GM23248 (cell line): Measurements from ENCODE around the gene NDE1. TPM values are rescaled to one million over a fixed set of nuclear protein-coding genes. Genes with fewer than 3 reads are reported as not detected.

Experiments used
- DNase-seq: peaks from one replicate; pipeline ENCODE4 v3.0.0-alpha.2; 2015
- H2AFZ ChIP-seq: fragments of 200-600 bp; sonication (generic); 2 replicates; pipeline ENCODE4 v1.6.1; 2016; ENCODE audit warnings: antibody characterized with exemption
- H3F3A ChIP-seq: fragments of 200-600 bp; sonication (generic); 2 replicates; pipeline ENCODE4 v1.6.1; 2016; ENCODE audit warnings: mild to moderate bottlenecking, antibody characterized with exemption, mixed run types; ENCODE audit not compliant: insufficient read depth
- H3K27ac ChIP-seq: fragments of 200-600 bp; sonication (generic); 2 replicates; pipeline ENCODE4 v1.5.1; 2016; ENCODE audit warnings: mild to moderate bottlenecking
- H3K27me3 ChIP-seq: fragments of 200-600 bp; sonication (generic); replicated peaks from 2 replicates; pipeline ENCODE4 v1.6.1; 2016; ENCODE audit warnings: mild to moderate bottlenecking; ENCODE audit not compliant: insufficient read depth
- H3K36me3 ChIP-seq: fragments of 200-600 bp; sonication (generic); 2 replicates; pipeline ENCODE4 v1.6.1; 2016; ENCODE audit warnings: low read depth, mild to moderate bottlenecking
- H3K4me1 ChIP-seq: fragments of 200-600 bp; sonication (generic); 2 replicates; pipeline ENCODE4 v1.6.1; 2016; ENCODE audit warnings: mild to moderate bottlenecking; ENCODE audit not compliant: insufficient read depth
- H3K4me2 ChIP-seq: fragments of 200-600 bp; sonication (generic); one replicate; pipeline ENCODE4 v1.6.1; 2016; ENCODE audit warnings: mild to moderate bottlenecking; ENCODE audit not compliant: unreplicated experiment
- H3K4me3 ChIP-seq: fragments of 200-600 bp; sonication (generic); 2 replicates; pipeline ENCODE4 v1.5.1; 2016; ENCODE audit warnings: mild to moderate bottlenecking
- H3K79me2 ChIP-seq: fragments of 200-600 bp; sonication (generic); 2 replicates; pipeline ENCODE4 v1.6.1; 2016; ENCODE audit warnings: mild to moderate bottlenecking; ENCODE audit not compliant: insufficient read depth
- H3K9ac ChIP-seq: fragments of 200-600 bp; sonication (generic); 2 replicates; pipeline ENCODE4 v1.6.1; 2016; ENCODE audit warnings: mild to moderate bottlenecking
- H3K9me2 ChIP-seq: fragments of 200-600 bp; sonication (generic); 2 replicates; pipeline ENCODE4 v1.6.1; 2016; ENCODE audit warnings: mixed run types, mild to moderate bottlenecking, moderate library complexity; ENCODE audit not compliant: insufficient read depth
- H3K9me3 ChIP-seq: fragments of 200-600 bp; sonication (generic); one replicate; pipeline ENCODE4 v1.6.1; 2017; ENCODE audit warnings: low read depth
- H4K20me1 ChIP-seq: fragments of 200-600 bp; sonication (generic); 2 replicates; pipeline ENCODE4 v1.6.0; 2016; ENCODE audit not compliant: insufficient read depth
- EZH2 ChIP-seq: fragments of 200-600 bp; sonication (generic); IDR thresholded peaks from 2 replicates; pipeline ENCODE4 v1.6.1; 2018; ENCODE audit warnings: antibody characterized with exemption, mild to moderate bottlenecking; ENCODE audit not compliant: insufficient read depth, poor library complexity, severe bottlenecking
- EZH2phosphoT487 ChIP-seq: fragments of 200-600 bp; sonication (generic); IDR thresholded peaks from 2 replicates; pipeline ENCODE4 v1.6.1; 2018; ENCODE audit warnings: antibody characterized with exemption, moderate library complexity, mild to moderate bottlenecking, low read depth; ENCODE audit not compliant: insufficient read depth
- WGBS, 2 experiments: methylation state at CpG; one replicate each; pipeline ENCODE4 v1.1.6; 2015 to 2017; ENCODE audit warnings: low lambda C conversion rate in 2 of 2, low coverage in 1 of 2; ENCODE audit errors: missing lambda C conversion rate in 2 of 2; 5-methylcytosine and 5-hydroxymethylcytosine counted together
- in situ Hi-C: fragments of 300-500 bp; cut with MboI; formaldehyde crosslinking; loops from 2 replicates; pipeline ENCODE4 v1.15.0; 2020
- polyA plus RNA-seq: library from polyadenylated mRNA; unstranded; fragments of >200 nt; fragmentation: Nextera tagmentation; extraction: Ambion mirVana; gene quantifications from 2 replicates; pipeline ENCODE4 v1.2.1, GENCODE V29; 2016
- total RNA-seq: library from RNA; depleted of rRNA; stranded (reverse); fragments of >200 nt; shearing (Covaris generic); gene quantifications from 2 replicates; pipeline ENCODE4 v1.2.3, GENCODE V29; 2014

NDE1 gene
- total and polyA plus RNA-seq, 2 experiments from 2014 or later: 31.2 to 37.8 TPM

DNA sequence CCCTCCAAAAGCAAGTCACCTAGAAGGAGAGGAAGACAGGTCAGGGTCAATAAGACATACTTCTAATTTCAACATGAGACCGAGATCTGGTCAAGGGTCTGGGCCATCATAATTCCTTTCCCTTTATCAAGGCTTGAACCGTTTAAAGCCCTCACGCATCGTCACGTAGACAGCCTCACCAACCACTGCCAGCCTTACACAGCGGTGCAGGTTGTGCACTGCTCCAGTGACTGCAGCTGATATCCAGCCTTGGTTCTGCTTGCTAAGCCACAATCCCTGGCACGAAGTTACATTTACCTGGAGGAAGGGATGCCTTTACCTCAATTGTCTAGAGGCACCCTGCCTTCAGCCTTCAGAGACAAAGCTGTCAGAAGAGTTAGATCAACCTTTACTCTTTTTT, 121.6 kb downstream of the NDE1 start:
- Histone ChIP-seq H3K27me3 (peaks cover 17% of the 10 kb centered on the region), H3F3A (no peaks in the 10 kb centered on the region), H3K9me3 (no peaks in the 10 kb centered on the region), H3K79me2 (no peaks in the 10 kb centered on the region), H4K20me1 (no peaks in the 10 kb centered on the region), H3K27ac (no peak overlapping the region), H3K9me2 (no peaks in the 10 kb centered on the region), H2AFZ (no peak overlapping the region), H3K4me1 (no peaks in the 10 kb centered on the region), H3K36me3 (no peaks in the 10 kb centered on the region), H3K9ac (no peak overlapping the region), H3K4me2 (no peak overlapping the region), H3K4me3 (no peak overlapping the region)
- in situ Hi-C loops: loop anchor here (10.0 kb wide), 1 partner anchor 353 kb away; no protein-coding TSS in a partner anchor
- no peak for DNase-seq
- TF ChIP-seq EZH2phosphoT487: no peak
- no peak for TF ChIP-seq EZH2
- 81 to 87% methylated on average over 7 of the region's 7 CpGs for WGBS, 2 experiments

DNA sequence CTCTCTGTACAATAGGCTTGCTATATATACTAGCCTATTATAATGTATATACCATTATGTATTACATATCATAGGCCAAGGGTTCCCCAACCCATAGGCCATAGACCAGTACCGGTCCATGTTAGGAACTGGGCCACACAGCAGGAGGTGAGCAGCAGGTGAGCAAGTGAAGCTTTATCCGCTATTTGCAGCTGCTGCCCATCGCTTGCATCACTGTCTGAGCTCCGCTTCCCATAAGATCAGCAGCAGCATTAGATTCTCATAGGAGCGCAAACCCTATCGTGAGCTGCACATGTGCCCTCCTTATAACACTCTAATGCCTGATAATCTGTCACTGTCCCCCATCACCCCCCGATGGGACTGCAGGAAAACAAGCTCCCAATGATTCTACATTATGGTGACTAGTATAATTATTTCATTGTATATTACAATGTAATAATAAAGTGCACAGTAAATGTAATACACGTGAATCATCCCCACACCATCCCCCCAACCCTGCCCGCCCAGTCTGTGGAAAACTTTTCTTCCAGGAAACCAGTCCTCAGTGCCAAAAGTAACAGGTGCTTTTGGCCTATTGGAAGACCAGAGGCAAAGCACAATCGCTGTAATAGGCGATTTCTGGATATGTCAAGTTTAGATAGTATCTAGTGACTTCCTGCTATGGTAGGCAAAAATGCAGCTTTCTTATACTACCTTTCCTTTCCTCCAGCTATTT, 122.7 kb downstream of the NDE1 start:
- peaks cover 20% of the 10 kb centered on the region for H3K27me3 ChIP-seq
- H3K9me3 ChIP-seq: no peaks in the 10 kb centered on the region
- WGBS, 2 experiments: 75 to 78% methylated on average over 11 of the region's 11 CpGs
- no peak overlapping the region for H3K27ac ChIP-seq
- no peaks in the 10 kb centered on the region for H4K20me1 ChIP-seq
- no peaks in the 10 kb centered on the region for H3K79me2 ChIP-seq
- no peaks in the 10 kb centered on the region for H3K9me2 ChIP-seq
- H3F3A ChIP-seq: no peaks in the 10 kb centered on the region
- H3K4me3 ChIP-seq: no peak overlapping the region
- H3K4me1 ChIP-seq: no peaks in the 10 kb centered on the region
- in situ Hi-C loops: loop anchor here (10.0 kb wide), 1 partner anchor 352 kb away; no protein-coding TSS in a partner anchor
- no peak overlapping the region for H3K4me2 ChIP-seq
- H3K9ac ChIP-seq: no peak overlapping the region
- TF ChIP-seq EZH2phosphoT487 (no peak), EZH2 (no peak)
- no peaks in the 10 kb centered on the region for H3K36me3 ChIP-seq
- DNase-seq: no peak
- H2AFZ ChIP-seq: no peak overlapping the region

DNA sequence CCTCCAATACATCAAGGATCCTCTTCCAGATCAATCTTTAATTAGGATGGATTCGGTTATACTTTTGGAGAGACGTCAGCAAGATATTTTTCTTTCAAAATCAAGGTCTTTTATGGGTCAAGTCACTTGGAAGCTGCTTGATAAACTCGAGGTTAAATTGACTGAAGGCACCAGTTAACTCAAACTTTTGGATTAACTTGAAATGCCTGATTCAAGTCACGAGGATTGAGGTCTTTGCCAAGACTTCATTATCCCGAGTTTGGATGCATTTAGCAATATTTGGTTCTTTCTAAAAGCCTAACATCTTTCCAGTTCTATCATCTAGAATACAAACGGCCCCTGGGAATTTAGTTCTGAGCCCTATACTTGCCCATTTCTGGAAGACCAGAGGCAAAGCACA, 123.9 kb downstream of the NDE1 start:
- H3K4me2 ChIP-seq: no peak overlapping the region
- no peaks in the 10 kb centered on the region for H3K36me3 ChIP-seq
- no peaks in the 10 kb centered on the region for H3K9me3 ChIP-seq
- peaks cover 20% of the 10 kb centered on the region for H3K27me3 ChIP-seq
- WGBS, 2 experiments: 8 to 13% methylated on average over 6 of the region's 6 CpGs
- no peaks in the 10 kb centered on the region for H3K79me2 ChIP-seq
- H3F3A ChIP-seq: no peaks in the 10 kb centered on the region
- no peak overlapping the region for H3K9ac ChIP-seq
- H2AFZ ChIP-seq: no peak overlapping the region
- H3K4me3 ChIP-seq: no peak overlapping the region
- H3K4me1 ChIP-seq: no peaks in the 10 kb centered on the region
- DNase-seq: no peak
- H3K9me2 ChIP-seq: no peaks in the 10 kb centered on the region
- no peaks in the 10 kb centered on the region for H4K20me1 ChIP-seq
- in situ Hi-C loops: loop anchor here (10.0 kb wide), 1 partner anchor 351 kb away; no protein-coding TSS in a partner anchor
- TF ChIP-seq EZH2 (no peak), EZH2phosphoT487 (no peak)
- H3K27ac ChIP-seq: no peak overlapping the region

DNA sequence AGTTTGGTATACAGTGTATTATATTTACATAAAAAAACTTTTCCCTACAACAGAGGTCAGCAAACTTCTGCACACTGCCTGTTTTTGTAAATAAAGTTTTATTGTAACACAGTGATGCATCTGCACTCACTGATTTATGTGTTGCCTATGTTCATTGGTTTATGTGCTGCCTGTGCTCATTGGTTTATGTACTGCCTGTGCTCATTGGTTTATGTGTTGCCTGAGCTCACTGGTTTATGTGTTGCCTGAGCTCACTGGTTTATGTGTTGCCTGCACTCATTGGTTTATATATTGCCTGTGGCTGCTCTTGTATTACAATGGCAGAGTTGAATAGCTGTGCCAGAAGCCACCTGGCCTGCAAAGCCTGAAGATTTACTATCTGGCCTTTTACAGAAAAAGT, 125.2 kb downstream of the NDE1 start:
- Histone ChIP-seq H3K79me2 (no peaks in the 10 kb centered on the region), H3K36me3 (no peaks in the 10 kb centered on the region), H3K4me2 (no peak overlapping the region), H3K27me3 (peaks cover 20% of the 10 kb centered on the region), H2AFZ (no peak overlapping the region), H3K4me1 (no peaks in the 10 kb centered on the region), H4K20me1 (no peaks in the 10 kb centered on the region), H3K4me3 (no peak overlapping the region), H3K9me3 (no peaks in the 10 kb centered on the region), H3K27ac (no peak overlapping the region), H3K9me2 (no peaks in the 10 kb centered on the region), H3K9ac (no peak overlapping the region), H3F3A (no peaks in the 10 kb centered on the region)
- DNase-seq: peak; percentile 15
- in situ Hi-C loops: loop anchor here (10.0 kb wide), 1 partner anchor 350 kb away; no protein-coding TSS in a partner anchor
- TF ChIP-seq EZH2phosphoT487 (no peak), EZH2 (no peak)
